ENCODE data around the gene ZAP70.

- TF ChIP-seq CTCF (conservative IDR thresholded peaks at IDR 0.05; ENCODE audit: low read length) (no peak), EZH2phosphoT487 (IDR thresholded peaks at IDR 0.05; ENCODE audit: borderline replicate concordance, low read depth, low read length) (no peak)
Measured at GRCh38 chr2:97714084-97714949, 941 bp downstream of the ZAP70 start.

Data from OCI-LY7 (cell line).